ENCODE data around the gene GLRA3. TPM values are rescaled to one million over a fixed set of nuclear protein-coding genes. Genes with fewer than 3 reads are reported as not detected.

GLRA3 gene
- total and polyA plus RNA-seq, 2 of the 8 experiments (the other 6 are each of a cell fraction or from before 2014, with no cell fraction given), result 0.02 TPM; not detected in 1

DNA sequence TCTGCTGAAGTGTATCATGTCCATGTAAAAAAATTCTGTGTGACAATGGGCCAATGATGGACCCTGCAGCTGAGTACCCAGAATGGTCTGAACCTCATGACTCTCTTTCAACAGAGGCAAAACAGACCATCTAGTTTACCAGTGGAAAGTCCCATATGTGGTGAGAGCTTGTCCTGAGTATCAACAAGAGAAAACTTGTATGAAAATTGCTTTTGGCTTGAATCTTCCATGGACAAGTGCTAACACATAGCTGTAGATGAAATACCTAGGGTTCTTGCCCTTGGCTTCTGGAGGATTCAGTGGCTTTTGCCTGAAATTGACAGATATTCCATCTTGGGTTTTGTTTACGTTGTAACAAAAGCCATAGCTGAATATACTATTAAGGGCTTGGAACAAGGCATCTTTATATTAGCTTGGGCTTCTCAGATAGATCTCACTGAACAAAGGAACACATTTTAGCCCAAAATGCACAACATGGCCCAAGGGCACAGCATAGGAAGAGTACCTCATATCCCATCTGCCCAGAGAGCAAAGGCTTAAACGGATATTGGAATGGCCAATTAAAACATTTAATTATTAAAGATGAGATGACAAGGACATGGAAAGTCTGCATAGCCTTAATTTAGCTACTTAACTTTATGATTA lies 178.2 kb downstream of the GLRA3 start:
- FAIRE-seq, result no peak
- POLR2A ChIA-PET (ENCODE audit: partially characterized antibody), result no interaction called here

More for the DNA sequence above, 178.2 kb downstream of the GLRA3 start:
- no peak overlapping the region for H4K8ac ChIP-seq (ENCODE audit: extremely low read depth, insufficient read depth, low read length)
- no peak overlapping the region for H4K5ac ChIP-seq (ENCODE audit: insufficient read length, low read depth, low read length)
- H2BK120ac ChIP-seq (replicated peaks; ENCODE audit: low read depth, low read length), result no peak overlapping the region
- H3K9me3 ChIP-seq (ENCODE audit: insufficient read depth in 2 of 2, low read depth in 1 of 2, low read length in 1 of 2), result no peaks in the 10 kb centered on the region
- H2BK20ac ChIP-seq (ENCODE audit: low read length), result no peak overlapping the region
- no peak overlapping the region for H2BK5ac ChIP-seq (ENCODE audit: low read depth, low read length)
- no peak overlapping the region for H2BK12ac ChIP-seq (ENCODE audit: low read depth, low read length)
- no peaks in the 10 kb centered on the region for H3K23me2 ChIP-seq (ENCODE audit: low read depth, low read length)
- H3K4ac ChIP-seq (replicated peaks; ENCODE audit: insufficient read length, low read depth, low read length), result no peak overlapping the region
- CTCF ChIA-PET (ENCODE audit: partially characterized antibody), result interaction anchor here (0.9 kb wide), 1 partner anchor 12 kb away, joined by 4 read pairs; no protein-coding TSS in a partner anchor
- no peak overlapping the region for H4K91ac ChIP-seq (replicated peaks; ENCODE audit: insufficient read length, low read length)
- no peak overlapping the region for H3K18ac ChIP-seq (ENCODE audit: extremely low read depth, low read length)
- no peak overlapping the region for H3K9ac ChIP-seq (replicated peaks in 1 of 4; ENCODE audit: extremely low read depth in 1 of 4, low read depth in 3 of 4, low read length in 3 of 4)
- H2AK5ac ChIP-seq (ENCODE audit: low read depth, low read length), result no peak overlapping the region
- H3K27me3 ChIP-seq (replicated peaks in 1 of 4; ENCODE audit: control insufficient read depth in 3 of 4, extremely low read depth in 1 of 4, insufficient read depth in 3 of 4, low read length in 3 of 4), result no peaks in the 10 kb centered on the region
- H2BK15ac ChIP-seq (ENCODE audit: low read length), result no peak overlapping the region
- H4K20me1 ChIP-seq (replicated peaks in 1 of 2; ENCODE audit: control insufficient read depth in 1 of 2, insufficient read depth in 2 of 2, low read length in 2 of 2), result no peaks in the 10 kb centered on the region
- no peak overlapping the region for H3K4me2 ChIP-seq (ENCODE audit: insufficient read depth in 1 of 2, low read depth in 2 of 2, low read length in 2 of 2)
- 89% methylated on average over 2 of the region's 2 CpGs; no CpG with 5 or more reads in 1 of the 2 experiments for WGBS, 2 experiments (ENCODE audit: extremely low coverage in 1 of 2, insufficient coverage in 1 of 2, insufficient read length in 1 of 2, insufficient replicate concordance in 2 of 2, low coverage in 1 of 2, low lambda C conversion rate in 2 of 2, missing lambda C conversion rate in 1 of 2)
- no peak overlapping the region for H3K14ac ChIP-seq (ENCODE audit: insufficient read length)
- TF ChIP-seq RAD21 (IDR thresholded peaks at IDR 0.05 in 1 of 2, conservative IDR thresholded peaks at IDR 0.05 in 1 of 2; ENCODE audit: low read depth in 2 of 2, low read length in 2 of 2) (no peak), PHF8 (conservative IDR thresholded peaks at IDR 0.05; ENCODE audit: low read depth, low read length) (no peak), SIN3A (conservative IDR thresholded peaks at IDR 0.05 in 1 of 2, IDR thresholded peaks at IDR 0.05 in 1 of 2; ENCODE audit: low read depth in 1 of 2, low read length in 2 of 2) (no peak)
- no peak overlapping the region for H3K4me3 ChIP-seq (ENCODE audit: extremely low read depth in 1 of 4, insufficient read depth in 2 of 4, low read depth in 3 of 4, low read length in 4 of 4)
- H3K4me1 ChIP-seq (replicated peaks in 1 of 4; ENCODE audit: control insufficient read depth in 3 of 4, insufficient read depth in 4 of 4, low read length in 3 of 4), result no peaks in the 10 kb centered on the region
- H2AFZ ChIP-seq (ENCODE audit: low read length), result no peak overlapping the region; the same call in 1 of the 2 replicates
- H3K36me3 ChIP-seq (ENCODE audit: control insufficient read depth in 2 of 4, insufficient read depth in 4 of 4, low read length in 3 of 4), result no peaks in the 10 kb centered on the region
- no peak overlapping the region for H3K27ac ChIP-seq (ENCODE audit: low read depth, low read length)
- no peaks in the 10 kb centered on the region for H3K79me1 ChIP-seq (ENCODE audit: low read depth, low read length)
- no peaks in the 10 kb centered on the region for H3K79me2 ChIP-seq (ENCODE audit: control insufficient read depth in 1 of 2, insufficient read depth in 2 of 2, low read length in 2 of 2)
- no peak overlapping the region for H3K23ac ChIP-seq (ENCODE audit: insufficient read length)
- no peak for DNase-seq (ENCODE audit: low read depth in 1 of 2, low spot score in 2 of 2)
- no peak overlapping the region for H3K56ac ChIP-seq (replicated peaks; ENCODE audit: insufficient read length, low read depth, low read length)

All from H1 (cell line).